ENCODE data around the gene NLRP12. TPM values are rescaled to one million over a fixed set of nuclear protein-coding genes. Genes with fewer than 3 reads are reported as not detected.
"Not testable (repeated sequence)": the region's sequence is repeated elsewhere in the genome, so short reads cannot be mapped to it uniquely, and the experiment has no call there.

Gene NLRP12
- total RNA-seq, 4 donors from 2014 or later, result 0.18 TPM; not detected in 3

GRCh38 chr19:53787266-53787665 is 36.8 kb downstream of the NLRP12 start:
- H3K36me3 ChIP-seq, result no peaks in the 10 kb centered on the region
- 75% methylated on average over 15 of the region's 15 CpGs for WGBS
- no peak overlapping the region for H3K27ac ChIP-seq
- H3K4me3 ChIP-seq, result no peak overlapping the region
- TF ChIP-seq POLR2A (IDR thresholded peaks at IDR 0.05) (no peak), POLR2AphosphoS5 (IDR thresholded peaks at IDR 0.05) (no peak), EP300 (IDR thresholded peaks at IDR 0.05) (no peak), CTCF (IDR thresholded peaks at IDR 0.05) (no peak)
- H3K27me3 ChIP-seq, result no peaks in the 10 kb centered on the region
- H3K4me1 ChIP-seq, result no peaks in the 10 kb centered on the region
- H3K9me3 ChIP-seq, result no peaks in the 10 kb centered on the region
- no peak for DNase-seq (ENCODE audit: low spot score in 2 of 2)

GRCh38 chr19:53786744-53787143 is 37.4 kb downstream of the NLRP12 start:
- WGBS, result 89% methylated on average over 7 of the region's 7 CpGs
- Histone ChIP-seq H3K27me3 (no peaks in the 10 kb centered on the region), H3K4me1 (no peaks in the 10 kb centered on the region), H3K4me3 (no peak overlapping the region), H3K27ac (no peak overlapping the region), H3K9me3 (no peaks in the 10 kb centered on the region), H3K36me3 (no peaks in the 10 kb centered on the region)
- no peak for TF ChIP-seq POLR2AphosphoS5 (IDR thresholded peaks at IDR 0.05)
- no peak for TF ChIP-seq POLR2A (IDR thresholded peaks at IDR 0.05)
- TF ChIP-seq EP300 (IDR thresholded peaks at IDR 0.05), result no peak
- no peak for TF ChIP-seq CTCF (IDR thresholded peaks at IDR 0.05)
- no peak for DNase-seq (ENCODE audit: low spot score in 2 of 2)

- no peaks in the 10 kb centered on the region for H3K4me1 ChIP-seq
- TF ChIP-seq POLR2AphosphoS5 (IDR thresholded peaks at IDR 0.05) (no peak), CTCF (IDR thresholded peaks at IDR 0.05) (no peak), EP300 (IDR thresholded peaks at IDR 0.05) (no peak), POLR2A (IDR thresholded peaks at IDR 0.05) (no peak)
- H3K9me3 ChIP-seq, result no peaks in the 10 kb centered on the region
- WGBS, result 41% methylated on average over 11 of the region's 11 CpGs
- no peaks in the 10 kb centered on the region for H3K27me3 ChIP-seq
- no peak overlapping the region for H3K4me3 ChIP-seq
- no peak overlapping the region for H3K27ac ChIP-seq
- no peaks in the 10 kb centered on the region for H3K36me3 ChIP-seq
- DNase-seq (ENCODE audit: low spot score in 2 of 2), result no peak
Measured at GRCh38 chr19:53785196-53785889, 38.8 kb downstream of the NLRP12 start.

- no peaks in the 10 kb centered on the region for H3K27me3 ChIP-seq
- TF ChIP-seq POLR2A (IDR thresholded peaks at IDR 0.05) (no peak), CTCF (IDR thresholded peaks at IDR 0.05) (no peak), EP300 (IDR thresholded peaks at IDR 0.05) (no peak), POLR2AphosphoS5 (IDR thresholded peaks at IDR 0.05) (no peak)
- 74% methylated on average over 4 of the region's 4 CpGs for WGBS
- H3K36me3 ChIP-seq, result no peaks in the 10 kb centered on the region
- H3K27ac ChIP-seq, result no peak overlapping the region
- DNase-seq (ENCODE audit: low spot score in 2 of 2), result no peak
- H3K9me3 ChIP-seq, result no peaks in the 10 kb centered on the region
- H3K4me3 ChIP-seq, result no peak overlapping the region
- no peaks in the 10 kb centered on the region for H3K4me1 ChIP-seq
Measured at GRCh38 chr19:53782698-53783097, 41.4 kb downstream of the NLRP12 start.

- 90% methylated on average over 7 of the region's 8 CpGs for WGBS
- not testable (repeated sequence) for H3K4me3 ChIP-seq; H3K36me3 ChIP-seq; H3K27me3 ChIP-seq; H3K9me3 ChIP-seq; DNase-seq (ENCODE audit: low spot score in 2 of 2); H3K4me1 ChIP-seq; H3K27ac ChIP-seq
Measured at GRCh38 chr19:53781332-53781731, 42.8 kb downstream of the NLRP12 start.

GRCh38 chr19:53780506-53780905 is 43.6 kb downstream of the NLRP12 start:
- Histone ChIP-seq H3K9me3 (no peaks in the 10 kb centered on the region), H3K27ac (no peak overlapping the region), H3K4me3 (no peak overlapping the region), H3K27me3 (no peaks in the 10 kb centered on the region), H3K4me1 (no peaks in the 10 kb centered on the region), H3K36me3 (no peaks in the 10 kb centered on the region)
- WGBS, result 48% methylated on average over 1 of the region's 1 CpG
- no peak for DNase-seq (ENCODE audit: low spot score in 2 of 2)
- TF ChIP-seq POLR2AphosphoS5 (IDR thresholded peaks at IDR 0.05) (no peak), POLR2A (IDR thresholded peaks at IDR 0.05) (no peak), EP300 (IDR thresholded peaks at IDR 0.05) (no peak), CTCF (IDR thresholded peaks at IDR 0.05) (no peak)
